Mucosa of stomach (tissue), 1 donor: ENCODE data around the gene LARGE1.

Experiments used
- H3K27me3 ChIP-seq: one replicate; pipeline ENCODE4 v1.7.0; 2013; ENCODE audit warnings: mild to moderate bottlenecking, low read length; ENCODE audit not compliant: control insufficient read depth, insufficient read depth
- H3K36me3 ChIP-seq: one replicate; pipeline ENCODE4 v1.7.0; 2013; ENCODE audit warnings: low read length; ENCODE audit not compliant: control insufficient read depth, insufficient read depth
- H3K4me1 ChIP-seq: one replicate; pipeline ENCODE4 v1.7.0; 2013; ENCODE audit warnings: mild to moderate bottlenecking, low read length; ENCODE audit not compliant: control insufficient read depth, insufficient read depth
- H3K4me3 ChIP-seq: one replicate; pipeline ENCODE4 v1.7.0; 2013; ENCODE audit warnings: low read length
- H3K9ac ChIP-seq: one replicate; pipeline ENCODE4 v1.7.0; 2013; ENCODE audit warnings: mild to moderate bottlenecking, low read length, moderate library complexity
- H3K9me3 ChIP-seq: one replicate; pipeline ENCODE4 v1.7.0; 2013; ENCODE audit warnings: mild to moderate bottlenecking, low read length, moderate library complexity; ENCODE audit not compliant: control insufficient read depth
- donor health status: Pancreatic carcinoma.

LARGE1 gene

DNA sequence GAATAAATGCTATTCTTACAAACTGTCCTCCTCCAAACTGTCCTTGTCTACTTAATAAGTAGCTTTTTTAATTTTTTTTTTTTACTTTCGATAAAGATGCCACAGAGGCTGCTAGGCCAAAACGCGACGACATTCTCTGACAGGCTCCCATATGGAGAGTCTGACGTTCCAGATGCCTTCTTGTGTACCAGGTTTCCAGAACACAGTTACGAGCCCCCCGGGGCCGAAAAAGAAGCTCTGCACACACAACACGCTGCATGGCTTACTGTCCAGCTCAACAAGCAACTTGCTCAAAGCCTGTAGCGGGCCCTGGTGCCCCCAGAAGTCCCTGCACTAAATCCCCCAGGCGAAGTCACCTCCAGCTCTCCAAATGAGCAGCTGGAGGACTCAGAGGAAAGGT, 39.3 kb downstream of the LARGE1 start:
- Histone ChIP-seq H3K27me3 (no peaks in the 10 kb centered on the region), H3K4me1 (peaks cover 2% of the 10 kb centered on the region), H3K4me3 (no peak overlapping the region), H3K9me3 (no peaks in the 10 kb centered on the region), H3K9ac (no peak overlapping the region), H3K36me3 (no peaks in the 10 kb centered on the region)

DNA sequence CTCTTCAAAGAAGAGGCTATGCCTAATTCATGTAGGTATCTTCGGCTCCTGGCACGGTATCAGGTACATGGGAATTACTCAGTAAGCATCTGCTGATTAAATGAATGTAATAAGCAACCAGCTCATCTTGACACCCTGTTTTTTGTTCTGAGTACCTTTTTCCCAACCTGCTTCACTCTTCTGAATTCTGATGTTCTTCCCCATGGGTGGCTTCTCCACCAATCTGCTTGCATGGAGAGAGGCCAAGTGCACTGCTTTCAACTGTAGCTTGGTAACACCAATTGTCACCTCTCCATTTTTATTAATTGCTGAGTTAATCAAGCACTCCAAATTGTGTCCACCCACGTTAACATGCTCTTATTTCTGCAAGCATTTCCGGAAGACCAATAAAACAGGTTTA, 40.5 kb downstream of the LARGE1 start:
- Histone ChIP-seq H3K9me3 (no peaks in the 10 kb centered on the region), H3K36me3 (no peaks in the 10 kb centered on the region), H3K4me1 (peaks cover 9% of the 10 kb centered on the region), H3K9ac (no peak overlapping the region), H3K4me3 (no peak overlapping the region), H3K27me3 (no peaks in the 10 kb centered on the region)

DNA sequence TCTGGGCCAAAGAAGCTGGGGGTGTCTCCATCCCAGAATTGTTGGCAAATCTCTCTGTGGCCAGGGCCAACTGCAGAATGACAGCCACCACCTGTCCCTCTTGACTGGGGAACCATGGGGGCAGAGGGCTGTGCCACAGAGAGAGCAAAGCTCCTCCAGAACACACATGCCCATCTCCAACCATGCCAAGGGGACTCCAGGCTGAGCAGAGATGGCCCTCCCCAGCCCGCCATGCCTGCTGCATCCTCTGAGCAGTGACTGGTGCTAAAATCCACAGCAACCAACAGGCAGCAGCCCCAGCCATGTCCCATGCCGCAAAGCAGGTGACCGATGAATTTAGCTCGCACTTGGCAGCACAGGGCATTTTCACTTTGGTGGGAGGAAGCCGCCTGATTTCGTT, 45.0 kb downstream of the LARGE1 start:
- Histone ChIP-seq H3K9ac (no peak overlapping the region), H3K4me3 (no peak overlapping the region), H3K36me3 (no peaks in the 10 kb centered on the region), H3K4me1 (peaks cover 29% of the 10 kb centered on the region), H3K27me3 (no peaks in the 10 kb centered on the region), H3K9me3 (no peaks in the 10 kb centered on the region)

DNA sequence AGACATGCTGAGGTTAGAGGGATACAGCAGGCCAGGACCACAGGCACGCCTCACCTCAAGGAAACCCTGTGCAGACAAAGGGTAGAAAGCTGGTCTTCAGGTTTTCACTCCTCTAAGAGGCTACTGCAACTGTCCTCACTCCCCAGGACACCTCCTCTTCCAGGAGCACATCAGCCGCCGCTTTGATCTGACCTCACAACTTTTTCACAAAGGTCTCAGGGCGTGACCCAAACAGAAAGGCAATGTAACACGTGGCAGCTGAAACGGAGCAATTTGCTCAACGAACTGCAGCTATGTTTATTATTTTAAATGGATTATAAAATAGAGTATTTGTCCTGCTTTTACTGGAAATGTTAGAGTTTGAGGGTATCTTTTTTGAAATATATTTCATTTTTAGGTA, 46.1 kb downstream of the LARGE1 start:
- Histone ChIP-seq H3K27me3 (no peaks in the 10 kb centered on the region), H3K9me3 (no peaks in the 10 kb centered on the region), H3K4me1 (peaks cover 29% of the 10 kb centered on the region), H3K36me3 (no peaks in the 10 kb centered on the region), H3K4me3 (no peak overlapping the region), H3K9ac (no peak overlapping the region)

DNA sequence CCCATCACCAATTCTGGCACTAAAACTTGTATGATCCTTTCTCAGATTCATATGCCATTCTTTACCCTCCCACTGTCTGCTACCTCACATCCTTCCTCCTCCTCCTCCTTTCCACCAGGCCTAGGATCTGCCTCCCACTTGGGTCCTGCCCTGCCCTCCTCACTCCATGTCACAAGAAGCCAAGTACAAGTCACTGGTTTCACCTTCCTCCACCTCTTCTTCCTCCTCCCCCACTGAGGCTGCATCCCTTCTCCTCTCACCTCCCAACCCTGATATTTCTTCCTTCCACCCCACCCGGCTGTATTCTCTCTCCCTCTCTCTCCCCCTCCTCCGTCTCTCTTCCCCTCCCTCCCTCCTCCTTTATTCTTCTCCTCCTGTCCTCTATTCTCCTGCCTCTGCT, 46.6 kb downstream of the LARGE1 start:
- H3K4me1 ChIP-seq = peaks cover 29% of the 10 kb centered on the region

DNA sequence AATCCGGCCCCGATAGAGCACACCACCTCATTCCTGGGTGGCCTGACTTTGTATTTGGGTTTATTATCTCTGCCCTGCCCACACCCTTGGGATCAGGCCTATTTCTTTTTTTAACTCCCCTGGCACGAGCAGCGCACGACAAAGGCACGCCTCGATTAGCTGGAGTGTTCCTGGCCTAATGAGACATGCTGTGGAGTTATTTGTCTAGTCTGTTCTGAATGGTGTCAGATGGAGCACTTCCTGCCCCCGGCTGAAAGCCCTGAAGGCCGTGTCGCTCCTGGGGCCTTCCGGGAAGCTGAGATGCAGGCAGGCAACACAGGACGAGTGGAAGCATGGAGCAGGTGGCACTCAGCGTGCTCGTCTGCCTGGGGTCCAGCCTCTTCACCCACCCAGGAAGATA, 47.1 kb downstream of the LARGE1 start:
- H3K9me3 ChIP-seq = no peaks in the 10 kb centered on the region
- peaks cover 29% of the 10 kb centered on the region for H3K4me1 ChIP-seq
- no peak overlapping the region for H3K4me3 ChIP-seq
- H3K36me3 ChIP-seq = no peaks in the 10 kb centered on the region
- H3K27me3 ChIP-seq = no peaks in the 10 kb centered on the region
- H3K9ac ChIP-seq = peak overlapping the region; percentile 46

More for the DNA sequence above, 46.6 kb downstream of the LARGE1 start:
- Histone ChIP-seq H3K9ac (peak overlapping the region; percentile 46), H3K4me3 (no peak overlapping the region), H3K27me3 (no peaks in the 10 kb centered on the region), H3K36me3 (no peaks in the 10 kb centered on the region), H3K9me3 (no peaks in the 10 kb centered on the region)

DNA sequence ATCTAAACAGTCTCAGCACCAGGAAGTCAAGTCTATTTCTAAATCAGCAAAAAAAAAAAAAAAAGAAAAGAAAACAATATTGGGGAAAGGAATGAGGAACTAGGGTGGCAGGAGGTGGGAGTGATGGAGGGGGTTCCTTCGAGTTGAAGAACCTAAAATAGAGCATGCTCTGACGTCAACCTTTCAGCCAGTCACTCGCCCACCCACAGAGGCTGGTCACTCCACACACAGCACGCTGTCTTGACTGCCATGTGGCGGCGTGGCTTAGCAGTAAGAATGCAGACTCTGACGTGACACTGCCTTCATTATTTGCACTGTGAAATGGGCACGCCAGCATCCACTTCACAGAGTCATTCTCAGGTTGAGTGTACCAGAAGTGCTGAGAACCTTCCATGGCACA, 48.3 kb downstream of the LARGE1 start:
- H3K9me3 ChIP-seq = no peaks in the 10 kb centered on the region
- peaks cover 39% of the 10 kb centered on the region for H3K4me1 ChIP-seq
- H3K9ac ChIP-seq = no peak overlapping the region

DNA sequence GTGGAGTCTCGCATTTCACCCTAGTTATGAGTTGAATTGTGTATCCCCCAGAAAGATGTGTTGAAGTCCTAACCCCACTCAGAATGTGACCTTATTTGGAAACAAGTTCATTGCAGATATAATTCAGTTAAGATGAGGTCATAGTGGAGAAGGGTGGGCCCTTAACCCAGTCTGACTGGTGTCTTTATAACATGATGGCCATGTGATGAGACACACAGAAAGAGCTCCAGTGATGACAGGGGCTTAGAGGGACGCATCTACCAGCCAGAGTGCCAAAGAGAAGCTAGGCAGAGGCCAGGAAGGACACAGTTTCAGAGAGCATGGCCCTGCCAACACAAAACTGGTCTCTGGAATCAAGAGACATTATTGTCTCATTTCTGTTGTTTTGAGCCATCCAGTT, 50.3 kb downstream of the LARGE1 start:
- Histone ChIP-seq H3K36me3 (no peaks in the 10 kb centered on the region), H3K9ac (no peak overlapping the region), H3K9me3 (no peaks in the 10 kb centered on the region), H3K27me3 (no peaks in the 10 kb centered on the region), H3K4me3 (no peak overlapping the region), H3K4me1 (peaks cover 34% of the 10 kb centered on the region)

More for the DNA sequence above, 48.3 kb downstream of the LARGE1 start:
- H3K36me3 ChIP-seq = no peaks in the 10 kb centered on the region
- no peak overlapping the region for H3K4me3 ChIP-seq
- no peaks in the 10 kb centered on the region for H3K27me3 ChIP-seq

DNA sequence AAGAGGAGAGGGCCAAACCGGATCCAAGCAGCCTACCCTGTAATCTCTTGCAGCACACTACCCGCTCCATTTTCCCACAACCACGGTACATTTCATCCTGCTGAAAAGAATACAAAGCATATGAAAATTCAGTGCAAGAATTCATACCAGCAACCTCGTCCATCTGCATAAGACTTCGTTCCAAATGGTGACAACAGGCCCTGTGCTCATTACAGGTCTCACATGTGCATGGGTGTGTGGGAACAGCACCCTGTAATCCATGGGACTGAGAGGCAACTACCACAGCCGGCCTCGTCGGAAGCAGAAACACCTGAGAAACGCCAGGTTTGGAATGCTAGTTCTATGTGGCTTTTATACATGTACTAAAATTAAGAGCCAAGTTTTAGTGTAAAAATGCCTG, 52.3 kb downstream of the LARGE1 start:
- Histone ChIP-seq H3K9ac (no peak overlapping the region), H3K36me3 (no peaks in the 10 kb centered on the region), H3K9me3 (no peaks in the 10 kb centered on the region), H3K4me1 (peaks cover 30% of the 10 kb centered on the region), H3K27me3 (no peaks in the 10 kb centered on the region), H3K4me3 (no peak overlapping the region)

DNA sequence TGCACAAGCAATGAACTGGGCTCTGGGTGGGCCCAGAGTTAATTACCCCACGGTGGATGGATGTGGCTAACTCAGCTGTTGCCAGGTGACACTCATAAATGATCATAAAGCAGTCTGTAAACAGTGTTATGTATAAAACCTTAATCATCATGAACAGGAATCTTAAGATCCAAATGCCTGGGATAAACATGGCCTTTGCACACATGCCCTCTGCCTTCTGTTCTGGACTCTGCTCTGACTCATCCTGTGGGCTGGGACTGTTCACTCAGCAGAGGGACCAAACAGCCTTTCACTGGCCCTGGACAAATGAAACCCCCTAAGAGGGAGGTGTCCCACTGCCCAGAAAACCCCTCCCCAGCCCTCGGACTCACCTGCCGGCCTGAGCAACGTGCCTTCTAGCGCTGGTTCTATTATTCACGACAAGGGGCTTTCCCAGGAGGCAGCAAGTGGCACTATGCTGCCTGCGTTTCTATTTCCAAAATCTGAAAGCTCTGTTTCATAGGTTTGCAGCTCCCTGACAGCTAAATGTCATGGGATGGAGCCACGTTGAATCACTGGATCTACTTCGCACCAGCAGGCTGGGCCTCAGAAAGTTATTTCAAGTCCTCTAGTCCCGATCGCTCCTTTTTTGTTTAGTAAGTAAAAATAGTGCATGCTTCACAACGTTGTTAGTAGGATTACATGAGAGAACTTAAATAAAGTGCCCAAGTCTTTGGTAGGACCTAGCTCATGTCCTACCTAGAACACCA, 53.0 kb downstream of the LARGE1 start:
- Histone ChIP-seq H3K4me1 (peaks cover 24% of the 10 kb centered on the region), H3K4me3 (no peak overlapping the region), H3K27me3 (no peaks in the 10 kb centered on the region), H3K36me3 (no peaks in the 10 kb centered on the region), H3K9me3 (no peaks in the 10 kb centered on the region), H3K9ac (no peak overlapping the region)

DNA sequence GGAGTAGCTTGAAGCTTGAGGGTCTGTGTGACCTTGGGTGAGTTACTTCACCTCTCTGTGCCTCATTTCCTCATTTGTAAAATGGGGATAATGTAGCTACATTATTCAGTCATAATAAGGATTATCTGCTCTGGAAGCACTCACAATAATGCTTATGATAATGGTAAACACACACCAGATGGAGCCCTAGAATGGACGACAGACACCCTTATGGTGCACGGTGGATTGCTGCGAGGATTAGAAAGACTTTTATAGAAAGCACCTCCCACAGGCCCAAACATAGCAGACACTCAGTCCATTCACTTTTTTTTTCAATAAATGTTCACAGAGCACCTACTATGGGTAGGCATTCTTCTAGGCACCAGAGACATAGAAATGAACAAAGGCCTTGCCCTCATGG, 53.8 kb downstream of the LARGE1 start:
- no peaks in the 10 kb centered on the region for H3K36me3 ChIP-seq
- no peak overlapping the region for H3K9ac ChIP-seq
- H3K27me3 ChIP-seq = no peaks in the 10 kb centered on the region
- H3K4me1 ChIP-seq = peaks cover 23% of the 10 kb centered on the region
- H3K4me3 ChIP-seq = no peak overlapping the region
- H3K9me3 ChIP-seq = no peaks in the 10 kb centered on the region

DNA sequence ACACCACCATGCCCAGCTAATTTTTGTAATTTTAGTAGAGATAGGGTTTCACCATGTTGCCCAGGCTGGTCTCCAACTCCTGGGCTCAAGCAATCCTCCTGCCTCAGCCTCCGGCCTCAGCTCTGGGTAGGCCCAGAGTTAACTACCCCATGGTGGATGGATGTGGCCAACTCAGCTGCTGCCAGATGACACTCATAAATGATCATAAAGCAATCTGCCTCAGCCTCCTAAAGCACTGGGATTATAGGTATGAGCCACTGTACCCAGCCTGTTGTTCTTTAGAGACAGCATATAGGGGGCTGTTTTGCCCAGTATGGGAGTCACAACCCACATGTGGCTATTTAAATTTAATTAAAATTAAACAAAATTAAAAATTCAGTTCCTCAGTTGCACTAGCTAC, 54.3 kb downstream of the LARGE1 start:
- Histone ChIP-seq H3K27me3 (no peaks in the 10 kb centered on the region), H3K9me3 (no peaks in the 10 kb centered on the region), H3K4me3 (no peak overlapping the region), H3K9ac (no peak overlapping the region), H3K36me3 (no peaks in the 10 kb centered on the region), H3K4me1 (peaks cover 23% of the 10 kb centered on the region)

DNA sequence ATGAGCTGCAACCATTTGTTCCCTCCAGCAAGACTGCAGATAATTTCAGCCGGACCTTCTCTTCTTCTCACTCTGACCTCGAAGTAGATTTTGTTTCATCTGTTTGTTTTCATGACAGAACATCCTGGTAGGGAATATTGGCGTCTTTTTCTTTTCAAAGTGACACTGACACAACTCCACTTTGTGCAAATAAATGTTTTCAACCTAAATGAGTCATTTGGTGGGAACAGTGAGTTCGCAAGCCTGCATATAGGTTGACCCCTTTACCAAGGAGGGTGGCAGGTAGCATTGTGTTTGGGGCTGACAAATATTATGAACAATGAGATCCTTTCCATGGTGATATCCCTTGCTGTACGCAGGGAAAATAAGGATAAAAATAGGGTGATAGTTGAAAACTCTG, 55.0 kb downstream of the LARGE1 start:
- Histone ChIP-seq H3K9ac (no peak overlapping the region), H3K4me3 (no peak overlapping the region), H3K27me3 (no peaks in the 10 kb centered on the region), H3K36me3 (no peaks in the 10 kb centered on the region), H3K9me3 (no peaks in the 10 kb centered on the region), H3K4me1 (peaks cover 23% of the 10 kb centered on the region)
